SKM-1 (cell line): ENCODE data around the gene TEK.
"Not testable (repeated sequence)": the region's sequence is repeated elsewhere in the genome, so short reads cannot be mapped to it uniquely, and the experiment has no call there.

Source experiments
- DNase-seq: peaks from one replicate; lab custom pipeline; 2025; ENCODE audit not compliant: unreplicated experiment; lab: John Stamatoyannopoulos, UW

TEK gene

DNA sequence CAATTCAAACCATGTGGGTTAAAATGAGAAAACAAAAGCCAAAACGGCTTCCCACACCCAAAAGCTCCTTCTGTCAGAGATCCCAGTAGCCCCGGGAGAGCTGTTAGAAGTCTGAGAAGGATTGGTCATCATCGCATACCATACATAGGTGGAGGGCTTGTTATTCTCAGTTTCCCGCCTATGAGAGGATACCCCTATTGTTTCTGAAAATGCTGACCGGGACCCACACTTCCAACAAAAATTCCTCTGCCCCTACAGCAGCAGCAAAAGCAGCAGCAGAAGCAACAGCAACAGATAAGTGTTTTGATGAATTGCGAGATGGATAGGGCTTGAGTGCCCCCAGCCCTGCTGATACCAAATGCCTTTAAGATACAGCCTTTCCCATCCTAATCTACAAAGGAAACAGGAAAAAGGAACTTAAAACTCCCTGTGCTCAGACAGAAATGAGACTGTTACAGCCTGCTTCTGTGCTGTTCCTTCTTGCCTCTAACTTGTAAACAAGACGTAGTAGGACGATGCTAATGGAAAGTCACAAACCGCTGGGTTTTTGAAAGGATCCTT, at the start of gene TEK:
TEK (plus strand) TSS at position 245 of the 561 bp plus-strand sequence. CDS start 366 bp downstream, outside the sequence.
- DNase-seq: no peak

GRCh38 chr9:27059412-27059811, 49.6 kb upstream of the TEK start:
- DNase-seq: no peak

GRCh38 chr9:27059907-27060306, 49.1 kb upstream of the TEK start:
- no peak for DNase-seq

DNA sequence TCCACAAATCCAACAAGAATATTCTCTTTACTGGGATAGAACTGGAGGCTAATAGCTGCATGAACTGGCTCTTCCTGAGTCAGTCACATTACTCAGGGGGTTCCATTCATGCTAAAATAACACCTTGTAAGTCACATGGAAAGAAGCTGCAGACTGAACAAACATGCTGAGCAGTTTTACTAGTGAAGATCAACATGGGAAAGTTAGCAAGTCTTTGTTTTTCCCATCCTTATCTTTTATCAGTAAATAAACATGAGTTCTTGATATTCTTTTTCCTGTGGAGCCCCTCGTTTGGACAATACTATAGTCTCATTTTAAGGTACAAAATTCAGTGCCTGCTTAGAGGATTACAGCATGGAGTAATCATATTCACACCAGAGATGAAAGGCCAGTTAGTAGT, 43.7 kb upstream of the TEK start:
- no peak for DNase-seq

GRCh38 chr9:27073841-27074728, 34.9 kb upstream of the TEK start:
- no peak for DNase-seq

DNA sequence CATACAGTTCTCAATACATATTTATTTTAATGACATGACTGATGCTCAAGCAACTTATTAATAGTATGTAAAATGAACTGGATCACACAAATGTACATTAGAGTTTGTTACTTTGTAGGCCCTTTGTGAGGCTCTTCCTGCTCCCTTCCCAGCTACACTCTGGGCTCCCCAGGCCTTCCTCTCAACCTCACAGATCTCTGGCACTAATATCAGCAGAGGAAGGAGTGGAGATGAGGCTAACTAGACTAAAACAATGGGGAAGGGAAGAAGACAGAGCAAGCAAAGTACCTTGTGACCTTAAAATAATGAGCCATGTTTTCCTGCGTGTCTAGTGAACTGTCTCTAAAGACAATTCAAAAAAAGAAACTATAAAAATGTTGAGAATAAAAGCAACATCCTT, 30.3 kb upstream of the TEK start:
- DNase-seq: no peak

DNA sequence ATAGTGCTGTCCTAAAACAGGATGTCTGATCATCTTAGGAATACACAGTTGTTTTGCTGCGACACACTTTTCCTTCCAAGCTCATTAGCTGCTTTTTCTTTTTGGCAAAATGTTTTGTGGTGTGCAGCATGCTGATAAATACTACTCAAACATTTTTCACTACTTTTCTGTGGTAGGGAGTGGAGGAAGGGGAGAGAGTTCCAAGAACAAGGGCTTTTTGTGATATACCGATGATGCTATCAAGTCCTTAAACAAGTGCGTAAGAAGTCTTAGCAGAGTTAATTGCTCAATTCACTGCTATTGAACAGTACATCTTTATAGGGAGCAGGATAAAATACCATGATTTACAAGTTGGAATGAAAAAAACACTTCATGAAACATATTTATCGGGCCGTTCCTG, 23.6 kb upstream of the TEK start:
- no peak for DNase-seq

GRCh38 chr9:27086818-27087680, 22.0 kb upstream of the TEK start:
- DNase-seq: no peak

GRCh38 chr9:27088981-27089380, 20.0 kb upstream of the TEK start:
- no peak for DNase-seq

DNA sequence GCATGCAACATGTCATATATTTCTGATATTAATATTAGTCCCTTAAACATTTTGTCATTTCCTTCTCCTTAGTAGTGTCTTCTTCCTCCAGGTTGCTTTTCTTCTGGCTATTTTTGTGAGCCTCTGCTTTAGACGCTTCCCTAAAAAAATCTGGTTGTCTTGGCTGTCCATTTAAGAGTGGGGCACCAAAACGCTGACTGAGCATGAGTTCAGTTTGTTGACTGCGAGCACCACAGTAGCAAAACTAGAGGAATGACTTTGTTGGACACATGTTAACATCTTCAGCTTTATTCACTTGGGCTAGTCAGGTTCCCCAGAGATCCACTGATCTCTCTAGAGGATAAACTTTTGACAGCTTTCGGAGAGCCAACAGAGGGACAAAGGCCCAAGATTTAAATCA, 19.3 kb upstream of the TEK start:
- no peak for DNase-seq

DNA sequence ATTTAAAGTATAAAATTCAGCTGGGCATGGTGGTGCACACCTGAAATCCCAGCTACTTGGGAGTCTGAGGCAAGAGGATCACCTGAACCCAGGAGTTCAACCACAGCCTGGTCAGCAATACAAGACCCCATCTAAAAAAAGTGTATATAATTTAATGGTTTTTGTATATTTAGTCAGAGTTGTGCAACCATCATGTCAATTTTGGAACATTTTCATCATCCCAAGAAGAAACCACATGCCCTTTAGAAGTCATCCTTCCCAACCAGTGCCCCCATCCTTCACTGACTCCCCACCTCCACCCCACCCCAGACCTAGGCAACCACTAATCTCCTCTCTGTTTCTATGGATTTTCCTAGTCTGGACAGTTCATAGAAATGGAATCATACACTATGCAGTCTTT, 18.8 kb upstream of the TEK start:
- no peak for DNase-seq

DNA sequence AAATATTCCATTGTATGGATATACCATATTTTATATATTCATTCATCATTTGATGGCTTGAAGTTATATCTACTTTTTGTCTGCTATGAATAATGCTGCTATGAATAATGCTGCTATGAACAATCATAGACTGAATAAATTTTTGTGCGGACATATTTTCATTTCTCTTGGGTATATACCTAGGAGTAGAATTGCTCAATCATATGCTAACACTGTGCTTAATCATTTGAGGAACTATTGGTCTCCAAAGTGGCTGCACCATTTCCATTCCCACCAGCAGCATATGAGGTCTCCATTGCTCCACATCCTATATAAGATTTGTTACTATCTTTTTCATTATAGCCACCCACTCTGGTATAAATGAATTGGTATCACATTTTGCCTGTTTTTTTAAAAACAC, 18.3 kb upstream of the TEK start:
- DNase-seq: no peak

GRCh38 chr9:27092496-27092895, 16.5 kb upstream of the TEK start:
- DNase-seq: not testable (repeated sequence)

DNA sequence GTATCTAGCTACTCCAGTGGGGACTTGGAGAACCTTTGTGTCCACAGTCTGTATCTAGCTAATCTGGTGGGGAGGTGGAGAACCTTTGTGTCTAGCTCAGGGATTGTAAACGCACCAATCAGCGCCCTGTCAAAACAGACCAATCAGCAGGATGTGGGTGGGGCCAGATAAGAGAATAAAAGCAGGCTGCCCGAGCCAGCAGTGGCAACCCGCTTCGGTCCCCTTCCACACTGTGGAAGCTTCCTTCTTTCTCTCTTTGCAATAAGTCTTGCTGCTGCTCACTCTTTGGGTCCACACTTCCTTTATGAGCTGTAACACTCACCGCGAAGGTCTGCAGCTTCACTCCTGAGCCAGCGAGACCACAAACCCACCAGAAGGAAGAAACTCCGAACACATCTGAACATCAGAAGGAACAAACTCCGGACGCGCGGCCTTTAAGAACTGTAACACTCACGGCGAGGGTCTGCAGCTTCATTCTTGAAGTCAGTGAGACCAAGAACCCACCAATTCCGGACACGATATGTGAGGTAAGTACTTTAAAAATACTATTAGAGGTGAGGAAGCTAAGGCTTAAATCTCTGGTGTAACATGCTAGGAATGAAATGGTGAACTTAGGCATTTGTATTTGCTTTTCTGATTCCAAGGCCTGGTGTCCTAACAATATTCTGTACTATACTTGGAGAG, 15.5 kb upstream of the TEK start:
- not testable (repeated sequence) for DNase-seq

- no peak for DNase-seq
Observed at GRCh38 chr9:27094640-27095298, 14.3 kb upstream of the TEK start.

- DNase-seq: no peak
Observed at GRCh38 chr9:27107241-27107640, 1.8 kb upstream of the TEK start.

DNA sequence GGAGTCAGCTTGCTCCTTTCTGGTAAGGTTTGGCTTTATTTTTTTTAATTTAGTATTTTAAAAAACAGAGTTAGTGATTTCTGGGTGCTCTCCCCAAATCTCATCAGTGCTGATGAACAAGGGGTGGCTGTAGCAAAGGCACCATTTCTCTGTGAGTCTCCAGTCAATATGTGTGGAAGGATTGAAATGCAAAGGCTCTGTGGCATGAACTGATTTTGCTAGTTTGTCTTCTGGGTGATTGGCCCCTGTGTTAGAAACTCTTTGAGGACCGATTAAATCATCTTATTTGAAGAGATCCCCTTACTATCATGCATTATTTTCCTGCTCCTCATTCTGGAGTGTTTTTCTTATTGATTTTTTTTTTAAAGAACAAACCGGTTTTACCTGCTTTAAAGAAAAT, 596 bp downstream of the TEK start:
- DNase-seq: no peak

DNA sequence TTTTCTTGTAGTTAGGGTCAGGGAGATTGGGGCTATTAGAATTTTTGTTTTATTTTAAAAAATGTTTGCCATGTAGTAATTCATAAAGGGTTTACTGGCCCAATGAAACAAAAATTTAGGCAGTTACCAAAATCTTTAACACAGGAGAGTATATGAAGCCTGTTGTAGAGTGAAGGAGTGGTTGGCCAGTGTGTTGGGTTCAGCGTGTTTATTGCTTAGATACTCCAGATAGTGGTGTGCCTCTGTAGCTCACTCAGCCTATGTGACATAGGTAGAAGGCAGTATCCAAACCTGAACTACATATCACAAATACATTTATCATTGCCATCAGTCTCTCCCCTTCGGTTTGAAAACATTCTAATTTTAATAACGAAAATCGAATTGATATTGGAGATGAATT, 1.2 kb downstream of the TEK start:
- no peak for DNase-seq

DNA sequence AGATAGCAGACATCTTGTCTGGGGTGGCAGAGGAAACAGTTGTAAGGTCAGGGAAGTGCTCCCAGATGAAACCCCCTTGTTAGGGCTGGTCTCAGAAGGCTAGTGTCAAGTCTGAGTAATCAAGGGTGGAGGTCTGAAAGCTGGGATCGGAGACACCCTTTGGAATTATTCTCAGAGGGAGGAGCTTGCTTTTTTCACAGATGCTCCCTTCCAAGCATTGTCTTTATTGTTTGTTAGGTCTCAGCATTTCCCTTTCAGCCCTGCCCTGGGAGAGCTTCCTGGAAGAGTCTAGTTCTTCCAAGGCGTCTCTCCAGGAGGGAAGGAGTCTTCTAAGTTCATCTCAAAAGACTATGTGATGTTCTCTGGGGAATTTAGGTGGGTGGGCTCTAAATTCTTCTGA, 3.2 kb downstream of the TEK start:
- DNase-seq: no peak

- DNase-seq: no peak
Observed at GRCh38 chr9:27117489-27118135, 8.6 kb downstream of the TEK start.
